Measurements from ENCODE around the gene LGALS7.

- TF ChIP-seq EZH2phosphoT487 (conservative IDR thresholded peaks at IDR 0.05; ENCODE audit: low read length) (no peak), CTCF (IDR thresholded peaks at IDR 0.05; ENCODE audit: insufficient read depth, low read length, poor library complexity, severe bottlenecking) (no peak)
Observed at GRCh38 chr19:38799104-38799503, 25.8 kb upstream of the LGALS7 start.

Data from SU-DHL-6 (cell line).